ENCODE data around the gene INKA2.
"Not testable (repeated sequence)": the region's sequence is repeated elsewhere in the genome, so short reads cannot be mapped to it uniquely, and the experiment has no call there.

INKA2 gene

GRCh38 chr1:111750856-111751255 lies 11.7 kb upstream of the INKA2 start:
- no peak for DNase-seq (ENCODE audit: low read depth)

- DNase-seq (ENCODE audit: low read depth), result no peak
These were observed 10.4 kb upstream of the INKA2 start for GRCh38 chr1:111749628-111750027.

GRCh38 chr1:111747947-111748346 lies 8.8 kb upstream of the INKA2 start:
- DNase-seq (ENCODE audit: low read depth), result no peak

DNA sequence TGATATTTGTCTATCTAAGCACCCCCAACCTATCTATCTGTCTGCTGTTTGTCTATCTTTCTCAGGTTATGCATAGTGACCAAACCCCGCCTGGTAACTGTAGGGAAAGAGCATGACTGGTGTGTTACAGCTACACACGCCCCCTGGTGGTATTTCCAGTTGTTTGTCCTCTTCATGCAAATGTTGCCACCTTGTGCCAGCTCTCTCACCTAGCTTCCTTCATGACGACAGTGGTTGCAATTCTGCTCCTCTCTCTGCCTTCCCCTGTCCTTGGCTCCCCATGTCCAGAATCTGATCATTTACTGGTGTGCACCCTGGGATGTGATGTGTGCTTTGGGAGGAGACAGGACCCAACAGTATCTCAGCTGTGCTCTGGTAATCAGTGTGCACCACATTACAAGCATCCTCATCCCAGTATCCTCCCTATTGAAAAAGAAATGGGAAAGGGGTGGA lies 8.1 kb upstream of the INKA2 start:
- peak; percentile 52 for DNase-seq (ENCODE audit: low read depth)

- no peak for DNase-seq (ENCODE audit: low read depth)
These were observed 7.4 kb upstream of the INKA2 start for GRCh38 chr1:111746614-111746999.

- no peak for DNase-seq (ENCODE audit: low read depth)
These were observed 6.7 kb upstream of the INKA2 start for GRCh38 chr1:111745675-111746613.

GRCh38 chr1:111743679-111744101 lies 4.5 kb upstream of the INKA2 start:
- no peak for DNase-seq (ENCODE audit: low read depth)

GRCh38 chr1:111742938-111743549 lies 3.8 kb upstream of the INKA2 start:
- no peak for DNase-seq (ENCODE audit: low read depth)

DNA sequence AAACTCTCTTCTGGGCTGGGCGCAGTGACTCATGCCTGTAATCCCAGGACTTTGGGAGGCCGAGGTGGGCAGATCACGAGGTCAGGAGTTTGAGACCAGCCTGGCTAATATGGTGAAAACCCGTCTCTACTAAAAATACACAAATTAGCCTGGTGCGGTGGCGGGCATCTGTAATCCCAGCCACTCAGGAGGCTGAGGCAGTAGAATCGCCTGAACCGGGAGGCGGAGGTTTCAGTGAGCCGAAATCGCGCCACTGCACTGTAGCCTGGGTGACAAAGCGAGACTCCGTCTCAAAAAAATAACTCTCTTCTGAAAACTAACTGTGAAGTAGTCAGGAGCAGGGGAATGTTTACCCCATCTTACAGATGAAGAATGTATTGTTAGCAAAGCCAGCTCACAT lies 3.1 kb upstream of the INKA2 start:
- DNase-seq (ENCODE audit: low read depth), result not testable (repeated sequence)

DNA sequence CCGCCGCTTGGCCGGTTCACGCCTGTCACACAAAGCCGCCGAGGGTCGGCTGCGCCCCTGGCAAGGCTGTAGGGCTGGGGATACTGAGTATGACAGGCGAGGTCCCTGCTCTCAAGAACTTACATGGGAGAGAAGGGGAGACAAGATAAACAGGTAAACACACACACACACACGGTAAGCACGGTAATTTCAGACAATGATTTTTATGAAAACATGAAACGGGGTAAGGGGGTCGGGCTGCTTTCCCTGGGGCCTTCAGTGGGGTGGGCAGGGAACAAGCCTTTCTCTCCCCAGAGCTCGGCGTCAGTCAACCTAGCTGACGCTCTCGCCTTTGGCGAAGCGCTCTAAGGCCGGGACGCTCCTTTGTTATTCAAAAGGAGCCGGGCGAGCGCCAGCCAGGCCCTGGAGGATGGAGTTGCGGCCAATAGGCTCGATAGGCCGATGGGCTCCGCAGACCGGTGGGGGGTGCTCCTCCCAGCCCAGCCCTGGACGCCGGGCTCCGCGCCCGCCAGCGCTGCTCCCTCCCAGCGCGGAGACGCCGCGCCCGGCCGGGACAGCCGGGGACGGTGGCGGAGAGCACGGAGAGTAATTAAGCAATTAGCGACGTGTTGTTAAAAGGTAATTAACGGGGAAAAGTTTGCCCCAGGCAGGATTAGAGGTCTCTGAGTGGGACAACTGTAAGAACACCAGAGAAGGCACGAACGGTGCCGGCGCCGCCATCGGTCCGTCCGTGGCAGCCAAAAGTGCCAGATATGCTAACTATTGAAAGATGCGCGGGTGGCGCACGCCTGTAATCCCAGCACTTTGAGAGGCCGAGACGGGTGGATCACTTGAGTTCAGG lies 950 bp upstream of the INKA2 start:
- no peak for DNase-seq (ENCODE audit: low read depth)

GRCh38 chr1:111738436-111739193 lies 580 bp downstream of the INKA2 start:
- DNase-seq (ENCODE audit: low read depth), result peak; percentile 36

DNA sequence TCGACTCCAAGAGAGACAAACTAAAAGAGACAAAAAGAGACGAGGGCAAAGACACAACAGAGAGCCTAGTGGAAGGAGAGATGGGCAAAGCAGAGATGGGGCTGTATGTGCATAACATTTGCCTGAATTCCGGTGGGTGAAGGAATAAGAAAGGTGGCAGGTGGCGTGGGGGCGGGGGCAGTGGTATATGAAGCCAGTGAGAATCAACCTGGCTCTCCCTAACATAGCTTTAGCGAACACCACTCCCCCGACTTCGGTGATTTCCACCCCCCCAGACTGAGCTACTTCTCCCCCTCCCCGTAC lies 1.1 kb downstream of the INKA2 start:
- DNase-seq (ENCODE audit: low read depth), result no peak

DNA sequence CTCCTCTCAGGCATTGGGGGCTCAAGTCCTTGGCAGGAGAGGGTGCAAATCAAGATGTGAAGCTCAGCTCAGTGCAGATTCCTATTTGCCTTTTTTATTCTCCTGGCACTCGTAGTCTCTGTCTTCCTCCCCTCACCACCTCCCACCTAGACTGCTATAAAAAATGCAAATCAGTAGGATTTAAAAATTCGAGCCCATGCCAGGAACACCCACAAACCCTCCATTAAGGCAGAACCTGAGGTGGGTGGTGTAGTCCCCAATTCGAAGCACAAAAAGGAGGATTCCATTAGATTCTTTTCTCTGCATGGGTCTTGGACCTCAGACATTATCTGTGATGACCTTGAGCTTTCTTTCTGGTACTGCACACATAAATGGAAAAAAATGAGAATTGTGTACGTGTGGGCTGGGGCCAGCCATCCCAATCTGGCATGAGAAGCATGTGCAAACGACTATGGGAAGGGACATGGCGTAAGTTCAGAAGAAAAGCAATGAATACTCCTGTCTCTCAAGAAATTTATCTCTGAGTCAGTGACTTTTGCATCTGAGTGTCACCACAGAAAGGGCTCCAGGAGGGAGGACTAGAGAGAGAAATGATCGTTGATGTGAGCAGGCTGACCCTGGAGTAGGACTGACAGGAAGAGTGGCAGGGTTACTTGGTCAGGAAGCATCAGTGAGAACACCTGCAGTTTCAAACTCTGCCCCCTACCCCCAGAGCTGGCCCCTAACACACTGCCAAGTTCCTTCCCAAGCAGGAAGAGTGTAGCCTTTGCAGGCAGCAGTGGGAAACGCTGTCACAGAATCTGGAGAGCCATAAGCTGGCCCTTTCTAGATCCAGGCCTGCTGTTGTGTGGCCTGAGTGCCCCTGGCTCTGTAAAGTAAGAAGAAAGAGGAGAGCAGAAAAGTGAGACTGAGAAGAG lies 1.7 kb downstream of the INKA2 start:
- no peak for DNase-seq (ENCODE audit: low read depth)

DNA sequence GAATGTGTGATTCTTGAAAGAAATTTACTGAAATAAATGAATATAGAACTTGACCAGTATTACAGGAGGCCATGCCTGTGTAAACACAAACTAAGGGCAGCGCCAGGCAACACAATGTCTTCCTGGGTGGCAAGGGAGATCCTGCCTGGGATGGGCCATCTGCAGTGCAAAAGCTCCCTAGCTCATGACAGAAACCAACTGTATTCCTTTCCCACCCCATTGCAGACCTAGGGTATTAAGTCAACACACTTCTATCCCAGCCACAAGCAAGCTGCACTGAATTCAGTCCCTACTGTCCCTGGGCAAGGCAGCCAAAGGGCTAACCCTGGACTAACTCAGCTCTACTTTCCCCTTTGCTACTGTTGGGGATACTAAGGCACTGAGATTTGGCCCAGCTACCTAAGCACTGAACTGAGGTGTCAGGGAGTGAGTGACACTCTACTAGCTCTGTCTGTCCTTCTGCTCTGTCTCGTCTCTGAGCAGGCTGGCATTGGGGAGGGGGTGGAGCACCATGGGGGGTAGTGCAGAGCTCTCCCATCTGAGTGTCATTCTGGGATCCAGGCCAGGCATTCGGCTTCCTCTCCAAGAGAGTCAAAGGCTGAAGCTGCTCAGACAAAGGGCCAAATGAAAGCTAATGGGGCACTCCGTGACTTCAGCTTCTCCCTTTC lies 2.5 kb downstream of the INKA2 start:
- DNase-seq (ENCODE audit: low read depth), result no peak

DNA sequence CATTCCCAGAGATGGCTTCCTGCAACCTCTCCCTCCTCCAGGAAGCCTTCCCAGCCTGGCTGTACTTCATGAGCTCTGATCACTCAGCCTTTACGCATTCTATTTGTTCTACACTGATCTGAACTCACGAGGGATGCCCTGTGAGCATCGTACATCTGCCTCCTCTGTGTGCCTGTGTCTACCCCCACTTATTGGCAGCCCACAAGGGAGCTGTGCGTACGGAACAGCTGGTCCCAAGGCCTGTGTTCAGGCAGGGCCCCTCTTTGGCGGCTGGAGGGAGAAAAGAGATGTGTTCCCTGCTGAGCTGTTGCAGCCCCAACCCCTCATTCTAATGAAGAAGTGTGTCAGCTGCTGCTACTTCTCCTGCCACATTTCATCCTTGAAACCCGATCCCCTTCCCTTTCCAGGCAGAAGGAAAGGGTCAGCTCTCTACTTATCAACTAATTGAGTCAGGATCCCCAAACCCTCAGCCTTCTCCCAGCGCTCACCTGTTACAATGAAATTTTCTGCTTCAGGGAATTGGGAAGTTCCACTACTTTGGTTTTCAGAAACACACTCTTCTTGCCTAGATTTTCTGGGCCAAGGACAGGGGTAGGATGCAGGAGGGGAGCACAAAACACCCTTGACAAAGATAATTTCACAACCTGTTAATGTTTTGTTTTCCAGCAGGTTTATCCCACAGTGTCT lies 3.2 kb downstream of the INKA2 start:
- DNase-seq (ENCODE audit: low read depth), result no peak

GRCh38 chr1:111735321-111735720 lies 3.9 kb downstream of the INKA2 start:
- DNase-seq (ENCODE audit: low read depth), result no peak

DNA sequence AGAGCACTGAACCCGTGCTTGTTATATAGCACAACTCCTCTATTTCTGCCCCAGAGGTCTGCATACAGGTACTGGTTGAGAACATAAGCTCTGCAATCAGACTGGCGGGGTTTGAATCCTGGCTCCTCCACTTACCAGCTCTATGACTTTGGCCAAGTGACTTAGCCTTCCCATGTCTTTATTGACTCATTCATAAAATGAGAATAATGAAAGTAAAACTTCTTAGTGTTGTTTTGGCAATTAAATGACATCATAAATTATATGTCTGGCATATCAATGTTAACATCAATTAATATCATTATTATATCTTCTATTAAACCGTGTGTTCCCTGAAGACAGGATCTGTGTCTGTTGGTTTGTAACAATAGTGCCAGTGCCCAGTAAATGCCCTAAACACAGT lies 4.3 kb downstream of the INKA2 start:
- no peak for DNase-seq (ENCODE audit: low read depth)

DNA sequence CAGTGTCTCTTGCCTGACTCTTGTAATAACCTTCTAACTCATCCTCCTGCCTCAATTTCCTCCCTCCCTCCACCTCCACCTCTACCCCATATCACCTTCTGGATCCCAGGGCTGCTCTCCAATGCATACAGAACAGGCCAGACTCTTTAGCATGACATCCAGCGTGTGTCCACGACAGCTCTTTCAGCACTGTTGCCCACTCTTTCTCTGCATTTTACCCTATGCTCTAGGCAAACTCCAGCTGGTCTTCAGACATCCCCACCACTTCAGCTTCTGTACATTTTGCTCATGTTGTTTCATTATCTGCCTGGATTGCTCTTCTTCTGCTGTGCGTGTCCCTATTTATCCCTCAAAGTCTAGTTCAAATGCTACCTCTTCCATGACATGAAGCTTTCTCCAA lies 4.8 kb downstream of the INKA2 start:
- no peak for DNase-seq (ENCODE audit: low read depth)

DNA sequence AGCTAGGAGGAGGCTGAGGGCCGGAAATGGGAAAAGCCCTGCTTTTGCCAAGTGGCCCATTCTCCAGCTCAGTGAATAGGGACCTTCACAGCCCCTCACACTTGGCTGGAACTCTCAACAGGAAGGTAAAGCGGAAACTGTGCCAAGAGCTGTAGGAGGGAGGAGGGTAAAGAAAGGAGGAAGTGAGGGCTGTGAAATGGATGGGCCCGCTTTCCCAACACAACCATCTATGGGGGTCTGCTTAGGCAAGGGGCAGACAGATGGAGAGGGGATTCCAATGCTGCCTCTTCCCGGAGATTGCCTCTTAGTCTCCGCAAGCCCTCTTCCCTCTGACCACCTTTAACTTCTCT lies 5.2 kb downstream of the INKA2 start:
- DNase-seq (ENCODE audit: low read depth), result no peak
